Left lung (tissue), 10 donors: ENCODE measurements around the gene GPC5. TPM values are rescaled to one million over a fixed set of nuclear protein-coding genes. Genes with fewer than 3 reads are reported as not detected.

Experiments used
- ATAC-seq: fragments of 200-7000 bp; cut with Tn5 transposase; one replicate; pipeline ENCODE4 v1.9.1; 2020; ENCODE audit warnings: moderate library complexity
- DNase-seq, 4 donors: peaks; one replicate each; pipeline ENCODE4 v3.0.0-alpha.2; 2013 to 2020
- H3K27ac ChIP-seq, 2 donors: fragments of 200-600 bp; sonication (generic) in 1 of 2; one replicate each; pipeline versions ENCODE4 v1.5.0 to v1.8.0; 2020 to 2021
- H3K27me3 ChIP-seq, 2 donors: fragments of 200-600 bp; sonication (generic) in 1 of 2; one replicate each; pipeline versions ENCODE4 v1.5.0 to v1.8.0; 2020 to 2021
- H3K36me3 ChIP-seq, 2 donors: fragments of 200-600 bp; sonication (generic) in 1 of 2; one replicate each; pipeline versions ENCODE4 v1.5.0 to v1.8.0; 2020 to 2021
- H3K4me1 ChIP-seq, 2 donors: fragments of 200-600 bp; one replicate each; pipeline ENCODE4 v1.8.0; 2021
- H3K4me3 ChIP-seq, 2 donors: fragments of 200-600 bp; sonication (generic) in 1 of 2; one replicate each; pipeline versions ENCODE4 v1.5.0 to v1.8.0; 2020 to 2021; ENCODE audit warnings: mild to moderate bottlenecking in 1 of 2
- H3K9me3 ChIP-seq, 2 donors: fragments of 200-600 bp; sonication (generic) in 1 of 2; one replicate each; pipeline versions ENCODE4 v1.5.0 to v1.8.0; 2020 to 2021
- CTCF ChIP-seq, 2 donors: fragments of 200-600 bp; sonication (generic) in 1 of 2; IDR thresholded peaks; one replicate each; pipeline versions ENCODE4 v1.5.0 to v1.8.0; 2021; ENCODE audit warnings: antibody characterized with exemption in 2 of 2
- intact Hi-C, 2 donors: fragments of 100-400 bp; cut with DNase I; formaldehyde crosslinking; loops; one replicate each; pipeline versions ENCODE4 v1.11.2 to v1.14.2; 2022
- polyA plus RNA-seq, 6 donors: library from polyadenylated mRNA; unstranded; fragments of 120-200 nt; gene quantifications; one replicate each; pipeline ENCODE4 v1.2.1, GENCODE V29; 2013; ENCODE audit not compliant: insufficient read length in 6 of 6
- total RNA-seq, 2 donors: library from RNA; stranded (reverse); fragmentation: NEBNext Ultra II Directional; extraction: Animal tissue kit (Norgen Biotek cat#: 25700); gene quantifications; one replicate each; pipeline ENCODE4 v1.2.1, GENCODE V29; 2021
- donor health status: DM: no; HTN: yes; CAD: no.
- donor health status: DM: no; HTN: no; CAD: no.

Gene GPC5
- total and polyA plus RNA-seq, 8 donors = 9.2 to 19.5 (median 11.5) TPM

GRCh38 chr13:92572190-92572589 lies 1173.8 kb downstream of the GPC5 start:
- Histone ChIP-seq H3K27me3 (no peaks in the 10 kb centered on the region), H3K4me3 (no peak overlapping the region), H3K27ac (no peak overlapping the region), H3K4me1 (no peaks in the 10 kb centered on the region), H3K9me3 (no peaks in the 10 kb centered on the region), H3K36me3 (no peaks in the 10 kb centered on the region)
- DNase-seq (no peak), ATAC-seq (no peak)
- no peak for TF ChIP-seq CTCF (IDR thresholded peaks at IDR 0.05)
- intact Hi-C loops = no loop called here

GRCh38 chr13:92573467-92574057 lies 1175.1 kb downstream of the GPC5 start:
- H3K27me3 ChIP-seq = no peaks in the 10 kb centered on the region
- H3K9me3 ChIP-seq = peaks cover 0 to 3% of the 10 kb centered on the region in 2 donors
- ATAC-seq (no peak), DNase-seq (no peak)
- no peaks in the 10 kb centered on the region for H3K36me3 ChIP-seq
- TF ChIP-seq CTCF (IDR thresholded peaks at IDR 0.05) = no peak
- intact Hi-C loops = no loop called here
- no peaks in the 10 kb centered on the region for H3K4me1 ChIP-seq
- H3K4me3 ChIP-seq = no peak overlapping the region
- no peak overlapping the region for H3K27ac ChIP-seq

- Histone ChIP-seq H3K27ac (no peak overlapping the region), H3K9me3 (peaks cover 0 to 3% of the 10 kb centered on the region in 2 donors), H3K27me3 (no peaks in the 10 kb centered on the region), H3K36me3 (no peaks in the 10 kb centered on the region), H3K4me1 (no peaks in the 10 kb centered on the region), H3K4me3 (no peak overlapping the region)
- intact Hi-C loops = no loop called here
- no peak for TF ChIP-seq CTCF (IDR thresholded peaks at IDR 0.05)
- no peak for ATAC-seq
- no peak for DNase-seq
These were observed 1176.1 kb downstream of the GPC5 start for GRCh38 chr13:92574499-92574898.

GRCh38 chr13:92575777-92576176 lies 1177.4 kb downstream of the GPC5 start:
- intact Hi-C loops = no loop called here
- no peaks in the 10 kb centered on the region for H3K27me3 ChIP-seq
- DNase-seq = no peak
- no peak overlapping the region for H3K27ac ChIP-seq
- no peaks in the 10 kb centered on the region for H3K4me1 ChIP-seq
- no peak overlapping the region for H3K4me3 ChIP-seq
- H3K36me3 ChIP-seq = no peaks in the 10 kb centered on the region
- no peak for TF ChIP-seq CTCF (IDR thresholded peaks at IDR 0.05)
- ATAC-seq = no peak
- H3K9me3 ChIP-seq = peaks cover 0 to 3% of the 10 kb centered on the region in 2 donors

GRCh38 chr13:92578358-92578757 lies 1179.9 kb downstream of the GPC5 start:
- Histone ChIP-seq H3K4me1 (no peaks in the 10 kb centered on the region), H3K4me3 (no peak overlapping the region), H3K27ac (no peak overlapping the region), H3K27me3 (no peaks in the 10 kb centered on the region), H3K9me3 (peaks cover 0 to 5% of the 10 kb centered on the region in 2 donors), H3K36me3 (no peaks in the 10 kb centered on the region)
- TF ChIP-seq CTCF (IDR thresholded peaks at IDR 0.05) = no peak
- no peak for DNase-seq
- intact Hi-C loops = no loop called here
- ATAC-seq = no peak
